HepG2 (cell line): ENCODE data around the gene PPP1R18. TPM values are rescaled to one million over a fixed set of nuclear protein-coding genes. Genes with fewer than 3 reads are reported as not detected.

Experiments used
- ATAC-seq: fragments of 200-7000 bp; cut with Tn5 transposase; 3 replicates; pipeline ENCODE4 v1.9.1; 2020; ENCODE audit warnings: mild to moderate bottlenecking, moderate library complexity
- BruUV-seq: library from RNA; stranded (reverse); fragments of 400-500 nt; replicated peaks from 2 replicates; lab custom pipeline; 2021; lab: Mats Ljungman, UMichigan
- CTCF ChIA-PET: fragments of 300-600 bp; formaldehyde crosslinking; extraction: SDS; loops from one replicate; lab custom pipeline; 2021; ENCODE audit warnings: low total read pairs, inconsistent platforms, low intra/inter-chr PET ratio; lab: Yijun Ruan, JAX
- POLR2A ChIA-PET: fragments of 350-600 bp; sonication (Branson Sonifier 250); formaldehyde crosslinking; loops from one replicate; lab custom pipeline; 2020; ENCODE audit warnings: antibody characterized with exemption, inconsistent platforms; lab: Yijun Ruan, JAX
- DNase-seq: peaks from one replicate; pipeline ENCODE4 v3.0.0-alpha.2; 2015; ENCODE audit warnings: low spot score
- FAIRE-seq: peaks from 3 replicates; lab custom pipeline; 2011; peaks lifted over from hg19 to GRCh38; lab: Jason Lieb, UNC
- H2AFZ ChIP-seq: one replicate; pipeline ENCODE4 v1.6.1; 2011; ENCODE audit warnings: low read length, inconsistent platforms
- H3K27ac ChIP-seq: fragments of 300-600 bp; 3 replicates; pipeline ENCODE4 v1.8.0; 2011; ENCODE audit warnings: mixed run types, mild to moderate bottlenecking, mixed read lengths, low read length, inconsistent platforms; ENCODE audit not compliant: insufficient read depth; ENCODE audit errors: extremely low read length
- H3K27me3 ChIP-seq, 2 experiments: fragments of 200-600 bp in 1 of 2; 2 replicates in 1 of 2; 3 replicates in 1 of 2; pipeline versions ENCODE4 v1.6.0 to v1.8.0; 2011; ENCODE audit warnings: low read length in 2 of 2, mild to moderate bottlenecking in 2 of 2, moderate library complexity in 2 of 2, inconsistent platforms in 1 of 2; ENCODE audit not compliant: insufficient read depth in 2 of 2, control insufficient read depth in 1 of 2
- H3K36me3 ChIP-seq, 2 experiments: fragments of 200-600 bp in 1 of 2; replicated peaks in 1 of 2; 2 replicates in 1 of 2; 3 replicates in 1 of 2; pipeline versions ENCODE4 v1.5.1 to v1.8.0; 2011; ENCODE audit warnings: low read length in 2 of 2, inconsistent platforms in 1 of 2; ENCODE audit not compliant: insufficient read depth in 2 of 2, control insufficient read depth in 1 of 2
- H3K4me1 ChIP-seq: 2 replicates; pipeline ENCODE4 v1.5.1; 2012; ENCODE audit warnings: low read length, inconsistent platforms; ENCODE audit not compliant: insufficient read depth
- H3K4me2 ChIP-seq: 2 replicates; pipeline ENCODE4 v1.6.0; 2011; ENCODE audit warnings: low read depth, low read length, inconsistent platforms
- H3K4me3 ChIP-seq, 3 experiments: fragments of 200-600 bp in 1 of 3; sonication (generic), shearing (Covaris generic) in 1 of 3; replicated peaks in 1 of 3; 2 replicates each; pipeline ENCODE4 v1.5.1; 2011 to 2016; ENCODE audit warnings: low read length in 3 of 3, inconsistent platforms in 2 of 3, low read depth in 2 of 3, mild to moderate bottlenecking in 2 of 3, control low read depth in 1 of 3, mixed read lengths in 1 of 3; ENCODE audit not compliant: insufficient read depth in 1 of 3
- H3K79me2 ChIP-seq: one replicate; pipeline ENCODE4 v1.6.1; 2011; ENCODE audit warnings: low read length, inconsistent platforms; ENCODE audit not compliant: insufficient read depth
- H3K9ac ChIP-seq: 2 replicates; pipeline ENCODE4 v1.6.0; 2011; ENCODE audit warnings: mild to moderate bottlenecking, low read depth, low read length, inconsistent platforms; ENCODE audit not compliant: insufficient read depth
- H3K9me3 ChIP-seq: 2 replicates; pipeline ENCODE4 v1.5.1; 2012; ENCODE audit warnings: mild to moderate bottlenecking, low read length
- H4K20me1 ChIP-seq: 2 replicates; pipeline ENCODE4 v1.6.0; 2011; ENCODE audit warnings: inconsistent platforms, mild to moderate bottlenecking, low read length, moderate library complexity; ENCODE audit not compliant: insufficient read depth
- GABPB1 ChIP-seq: IDR thresholded peaks from 2 replicates; pipeline ENCODE4 v1.6.1; 2016; ENCODE audit warnings: mild to moderate bottlenecking, missing genetic modification reagents, moderate library complexity, missing compliant biosample characterization
- SIX1 ChIP-seq: sonication (generic); formaldehyde crosslinking; IDR thresholded peaks from 2 replicates; pipeline ENCODE4 v1.4.0; 2020; ENCODE audit warnings: missing genetic modification reagents, borderline replicate concordance
- ZBTB38 ChIP-seq: sonication (generic); formaldehyde crosslinking; IDR thresholded peaks from 2 replicates; pipeline ENCODE4 v1.5.1; 2020; ENCODE audit warnings: mild to moderate bottlenecking, missing genetic modification reagents
- ZC3H13 ChIP-seq: sonication (generic); formaldehyde crosslinking; IDR thresholded peaks from 2 replicates; pipeline ENCODE4 v1.8.1; 2023; ENCODE audit warnings: mild to moderate bottlenecking, missing genetic modification reagents, moderate library complexity
- ZNF382 ChIP-seq: sonication (generic); formaldehyde crosslinking; IDR thresholded peaks from 2 replicates; pipeline ENCODE4 v1.5.0; 2020; ENCODE audit warnings: missing genetic modification reagents, mild to moderate bottlenecking, borderline replicate concordance
- ZNF414 ChIP-seq: sonication (generic); formaldehyde crosslinking; IDR thresholded peaks from 2 replicates; pipeline ENCODE4 v1.5.0; 2020; ENCODE audit warnings: missing genetic modification reagents
- ZNF614 ChIP-seq: IDR thresholded peaks from 2 replicates; pipeline ENCODE4 v1.6.1; 2018; ENCODE audit warnings: missing biosample characterization, missing genetic modification reagents, inconsistent platforms, borderline replicate concordance
- WGBS: methylation state at CpG from one replicate; pipeline ENCODE4 v1.1.6; 2017; ENCODE audit warnings: low lambda C conversion rate; 5-methylcytosine and 5-hydroxymethylcytosine counted together
- in situ Hi-C: cut with HindIII; loops from 2 replicates; pipeline ENCODE4 v1.10.0; 2017; ENCODE audit warnings: low pct_unique_long_range_greater_than_20kb; ENCODE audit not compliant: extremely low pct_ligation_motif_present
- intact Hi-C: fragments of 100-400 bp; cut with micrococcal nuclease; formaldehyde crosslinking; loops from one replicate; pipeline ENCODE4 v1.10.0; 2022; ENCODE audit not compliant: unreplicated experiment
- polyA plus RNA-seq, 8 experiments: library from polyadenylated mRNA; depleted of rRNA in 3 of 8; stranded (reverse) in 7 of 8; unstranded in 1 of 8; fragments of >200 nt; fragmentation: Illumina TruSeq in 4 of 8; extraction: Trizol in 4 of 8; gene quantifications; 2 replicates each; pipeline versions ENCODE4 v1.2.1 to v1.2.3, GENCODE V29; 2011 to 2016; ENCODE audit warnings: low read depth in 4 of 8, missing spikeins in 1 of 8, mixed read lengths in 1 of 8; ENCODE audit not compliant: insufficient read depth in 1 of 8
- total RNA-seq, 5 experiments: library from RNA; depleted of rRNA; stranded (reverse); fragments of >200 nt; fragmentation: Illumina TruSeq; extraction: Trizol; gene quantifications; 2 replicates each; pipeline ENCODE4 v1.2.3, GENCODE V29; 2016; ENCODE audit warnings: low read depth in 1 of 5
- TF ChIP-seq, protein P1 (sequence below): sonication (generic); formaldehyde crosslinking; IDR thresholded peaks from 2 replicates; pipeline ENCODE4 v1.5.1; 2020; ENCODE audit warnings: mild to moderate bottlenecking, missing genetic modification reagents
- TF ChIP-seq, protein P2 (sequence below): sonication (generic); formaldehyde crosslinking; IDR thresholded peaks from 2 replicates; pipeline ENCODE4 v1.4.0; 2020; ENCODE audit warnings: missing genetic modification reagents

Gene PPP1R18
- total and polyA plus RNA-seq, 2 of the 13 experiments (the other 11 are each of a cell fraction or from before 2014, with no cell fraction given) = 4.9 to 9.2 TPM

GRCh38 chr6:30678964-30679726 is 7.3 kb downstream of the PPP1R18 start (continued):
- TF ChIP-seq, protein P1, sequence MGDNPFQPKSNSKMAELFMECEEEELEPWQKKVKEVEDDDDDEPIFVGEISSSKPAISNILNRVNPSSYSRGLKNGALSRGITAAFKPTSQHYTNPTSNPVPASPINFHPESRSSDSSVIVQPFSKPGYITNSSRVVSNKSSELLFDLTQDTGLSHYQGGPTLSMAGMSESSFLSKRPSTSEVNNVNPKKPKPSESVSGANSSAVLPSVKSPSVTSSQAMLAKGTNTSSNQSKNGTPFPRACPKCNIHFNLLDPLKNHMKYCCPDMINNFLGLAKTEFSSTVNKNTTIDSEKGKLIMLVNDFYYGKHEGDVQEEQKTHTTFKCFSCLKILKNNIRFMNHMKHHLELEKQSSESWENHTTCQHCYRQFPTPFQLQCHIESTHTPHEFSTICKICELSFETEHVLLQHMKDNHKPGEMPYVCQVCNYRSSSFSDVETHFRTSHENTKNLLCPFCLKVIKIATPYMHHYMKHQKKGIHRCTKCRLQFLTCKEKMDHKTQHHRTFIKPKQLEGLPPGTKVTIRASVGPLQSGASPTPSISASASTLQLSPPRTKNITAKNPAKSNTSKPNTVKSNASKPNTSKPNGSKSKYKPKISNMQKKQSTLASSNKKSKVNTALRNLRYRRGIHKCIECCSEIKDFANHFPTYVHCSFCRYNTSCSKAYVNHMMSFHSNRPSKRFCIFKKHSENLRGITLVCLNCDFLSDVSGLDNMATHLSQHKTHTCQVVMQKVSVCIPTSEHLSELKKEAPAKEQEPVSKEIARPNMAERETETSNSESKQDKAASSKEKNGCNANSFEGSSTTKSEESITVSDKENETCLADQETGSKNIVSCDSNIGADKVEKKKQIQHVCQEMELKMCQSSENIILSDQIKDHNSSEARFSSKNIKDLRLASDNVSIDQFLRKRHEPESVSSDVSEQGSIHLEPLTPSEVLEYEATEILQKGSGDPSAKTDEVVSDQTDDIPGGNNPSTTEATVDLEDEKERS = peak; percentile 88
- TF ChIP-seq ZNF614 (CRISPR knock-in tag) = peak; percentile 83; the same call in 1 of the 2 replicates
- no peak for TF ChIP-seq ZNF382
- peak; percentile 26; the same call in 1 of the 2 replicates for TF ChIP-seq SIX1
- 0 out of 2 replicates have a peak, but pooled peaks have one; percentile 38 for TF ChIP-seq ZC3H13 (CRISPR knock-in tag)
- peak; percentile 77 for TF ChIP-seq GABPB1

GRCh38 chr6:30676660-30677285 is 9.7 kb downstream of the PPP1R18 start:
- in situ Hi-C loops (loop anchor here (5.0 to 25.0 kb wide), 2 partner anchors 46 to 411 kb away; partner anchors contain the start of gene TUBB), intact Hi-C loops (loop anchor here (10.0 kb wide), 2 partner anchors 132 to 148 kb away; no protein-coding TSS in a partner anchor)
- Histone ChIP-seq H3K4me3 (no peak overlapping the region), H3K9ac (no peak overlapping the region), H3K36me3 (0 out of 5 replicates have a peak, but pooled peaks cover 0 to 1% of the 10 kb centered on the region in 2 experiments), H4K20me1 (peaks cover 4% of the 10 kb centered on the region; the same call in 1 of the 2 replicates), H3K4me2 (no peak overlapping the region), H2AFZ (no peak overlapping the region), H3K27me3 (no peaks in the 10 kb centered on the region; a peak in 1 of 5 replicates), H3K79me2 (peaks cover 11% of the 10 kb centered on the region), H3K9me3 (no peaks in the 10 kb centered on the region), H3K27ac (no peak overlapping the region), H3K4me1 (peaks cover 28% of the 10 kb centered on the region)
- no peak for DNase-seq
- 93% methylated on average over 10 of the region's 10 CpGs for WGBS
- FAIRE-seq = no peak
- TF ChIP-seq ZNF414 (CRISPR knock-in tag) = no peak
- TF ChIP-seq, protein P2, sequence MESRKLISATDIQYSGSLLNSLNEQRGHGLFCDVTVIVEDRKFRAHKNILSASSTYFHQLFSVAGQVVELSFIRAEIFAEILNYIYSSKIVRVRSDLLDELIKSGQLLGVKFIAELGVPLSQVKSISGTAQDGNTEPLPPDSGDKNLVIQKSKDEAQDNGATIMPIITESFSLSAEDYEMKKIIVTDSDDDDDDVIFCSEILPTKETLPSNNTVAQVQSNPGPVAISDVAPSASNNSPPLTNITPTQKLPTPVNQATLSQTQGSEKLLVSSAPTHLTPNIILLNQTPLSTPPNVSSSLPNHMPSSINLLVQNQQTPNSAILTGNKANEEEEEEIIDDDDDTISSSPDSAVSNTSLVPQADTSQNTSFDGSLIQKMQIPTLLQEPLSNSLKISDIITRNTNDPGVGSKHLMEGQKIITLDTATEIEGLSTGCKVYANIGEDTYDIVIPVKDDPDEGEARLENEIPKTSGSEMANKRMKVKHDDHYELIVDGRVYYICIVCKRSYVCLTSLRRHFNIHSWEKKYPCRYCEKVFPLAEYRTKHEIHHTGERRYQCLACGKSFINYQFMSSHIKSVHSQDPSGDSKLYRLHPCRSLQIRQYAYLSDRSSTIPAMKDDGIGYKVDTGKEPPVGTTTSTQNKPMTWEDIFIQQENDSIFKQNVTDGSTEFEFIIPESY (CRISPR knock-in tag) = no peak
- TF ChIP-seq ZBTB38 = no peak
- ATAC-seq = no peak
- CTCF ChIA-PET = interaction anchor here (3.8 kb wide), 1 partner anchor 46 kb away, joined by 130 read pairs; no protein-coding TSS in a partner anchor
- POLR2A ChIA-PET = no interaction called here
- no TSS peak for BruUV-seq
